H1 (cell line): Measurements from ENCODE around the gene DNAJB14. TPM values are rescaled to one million over a fixed set of nuclear protein-coding genes. Genes with fewer than 3 reads are reported as not detected.
"Not testable (repeated sequence)": the region's sequence is repeated elsewhere in the genome, so short reads cannot be mapped to it uniquely, and the experiment has no call there.

Source experiments
- CTCF ChIA-PET: fragments of 300-600 bp; sonication (Branson Sonifier 250); formaldehyde crosslinking; loops from one replicate; lab custom pipeline; 2021; ENCODE audit not compliant: partially characterized antibody; lab: Charles Lee
- POLR2A ChIA-PET: fragments of 300-600 bp; sonication (Branson Sonifier 250); formaldehyde crosslinking; loops from one replicate; lab custom pipeline; 2021; ENCODE audit warnings: inconsistent platforms; ENCODE audit not compliant: partially characterized antibody; lab: Charles Lee
- DNase-seq, 2 experiments: peaks; one replicate each; pipeline versions ENCODE4 v3.0.0 to v3.0.0-alpha.2; 2010 to 2022; ENCODE audit warnings: low spot score in 2 of 2, low read depth in 1 of 2, mixed read lengths in 1 of 2
- FAIRE-seq: peaks from 2 replicates; lab custom pipeline; 2011; peaks lifted over from hg19 to GRCh38; lab: Jason Lieb, UNC
- H2AFZ ChIP-seq: 2 replicates; pipeline ENCODE4 v1.8.1; 2012; ENCODE audit warnings: low read length, inconsistent platforms
- H2AK5ac ChIP-seq: 2 replicates; pipeline ENCODE4 v1.6.1; 2013; ENCODE audit warnings: low read depth, low read length
- H2BK120ac ChIP-seq: replicated peaks from 2 replicates; pipeline ENCODE3; 2013; ENCODE audit warnings: low read depth, low read length, inconsistent platforms
- H2BK12ac ChIP-seq: 2 replicates; pipeline ENCODE4 v1.6.1; 2013; ENCODE audit warnings: low read depth, low read length
- H2BK15ac ChIP-seq: 2 replicates; pipeline ENCODE4 v1.6.1; 2013; ENCODE audit warnings: low read length
- H2BK20ac ChIP-seq: 2 replicates; pipeline ENCODE4 v1.6.1; 2013; ENCODE audit warnings: low read length
- H2BK5ac ChIP-seq: 2 replicates; pipeline ENCODE4 v1.6.1; 2013; ENCODE audit warnings: low read depth, low read length
- H3K14ac ChIP-seq: 2 replicates; pipeline ENCODE4 v1.6.1; 2013; ENCODE audit warnings: inconsistent platforms; ENCODE audit not compliant: insufficient read length
- H3K18ac ChIP-seq: 2 replicates; pipeline ENCODE4 v1.6.1; 2013; ENCODE audit warnings: low read length; ENCODE audit errors: extremely low read depth
- H3K23ac ChIP-seq: 2 replicates; pipeline ENCODE4 v1.6.1; 2013; ENCODE audit warnings: inconsistent platforms; ENCODE audit not compliant: insufficient read length
- H3K23me2 ChIP-seq: 2 replicates; pipeline ENCODE4 v1.6.1; 2013; ENCODE audit warnings: low read depth, low read length
- H3K27ac ChIP-seq: 2 replicates; pipeline ENCODE4 v1.6.1; 2011; ENCODE audit warnings: low read depth, low read length, inconsistent platforms
- H3K27me3 ChIP-seq, 4 experiments: replicated peaks in 1 of 4; 1 replicate in 1 of 4; 2 replicates in 3 of 4; pipeline versions ENCODE4 v1.6.1 to v1.8.1; 2011 to 2013; ENCODE audit warnings: low read length in 3 of 4, mild to moderate bottlenecking in 3 of 4, inconsistent platforms in 2 of 4, mixed read lengths in 2 of 4, moderate library complexity in 1 of 4; ENCODE audit not compliant: control insufficient read depth in 3 of 4, insufficient read depth in 3 of 4; ENCODE audit errors: extremely low read depth in 1 of 4
- H3K36me3 ChIP-seq, 4 experiments: 2 replicates each; pipeline versions ENCODE4 v1.6.1 to v1.8.1; 2011 to 2013; ENCODE audit warnings: mild to moderate bottlenecking in 4 of 4, low read length in 3 of 4, moderate library complexity in 2 of 4, control low read depth in 1 of 4, inconsistent platforms in 1 of 4; ENCODE audit not compliant: insufficient read depth in 4 of 4, control insufficient read depth in 2 of 4
- H3K4ac ChIP-seq: replicated peaks from 2 replicates; pipeline ENCODE3; 2013; ENCODE audit warnings: low read length, low read depth, mixed read lengths, inconsistent platforms; ENCODE audit not compliant: insufficient read length
- H3K4me1 ChIP-seq, 4 experiments: replicated peaks in 1 of 4; 1 replicate in 1 of 4; 2 replicates in 3 of 4; pipeline versions ENCODE4 v1.6.1 to v1.8.1; 2011 to 2013; ENCODE audit warnings: low read length in 3 of 4, inconsistent platforms in 2 of 4, mixed read lengths in 1 of 4; ENCODE audit not compliant: insufficient read depth in 4 of 4, control insufficient read depth in 3 of 4
- H3K4me2 ChIP-seq, 2 experiments: 2 replicates each; pipeline versions ENCODE4 v1.6.1 to v1.8.1; 2011 to 2013; ENCODE audit warnings: low read depth in 2 of 2, low read length in 2 of 2, control low read depth in 1 of 2, inconsistent platforms in 1 of 2, mild to moderate bottlenecking in 1 of 2; ENCODE audit not compliant: insufficient read depth in 1 of 2
- H3K4me3 ChIP-seq, 4 experiments: fragments of 200-600, 300-600 bp in 1 of 4; sonication (generic), shearing (Covaris generic), sonication (Bioruptor Twin) in 1 of 4; 2 replicates each; pipeline versions ENCODE4 v1.5.1 to v1.8.1; 2011 to 2016; ENCODE audit warnings: low read length in 4 of 4, low read depth in 3 of 4, control low read depth in 2 of 4, inconsistent platforms in 2 of 4, mild to moderate bottlenecking in 2 of 4, mixed read lengths in 1 of 4, moderate library complexity in 1 of 4; ENCODE audit not compliant: insufficient read depth in 2 of 4; ENCODE audit errors: extremely low read depth in 1 of 4
- H3K56ac ChIP-seq: replicated peaks from 2 replicates; pipeline ENCODE3; 2013; ENCODE audit warnings: low read depth, mild to moderate bottlenecking, mixed read lengths, low read length, inconsistent platforms; ENCODE audit not compliant: insufficient read length
- H3K79me1 ChIP-seq: 2 replicates; pipeline ENCODE4 v1.6.1; 2013; ENCODE audit warnings: low read depth, low read length, control low read depth
- H3K79me2 ChIP-seq, 2 experiments: 2 replicates each; pipeline versions ENCODE4 v1.6.1 to v1.8.1; 2012 to 2013; ENCODE audit warnings: low read length in 2 of 2, mild to moderate bottlenecking in 2 of 2, inconsistent platforms in 1 of 2; ENCODE audit not compliant: insufficient read depth in 2 of 2, control insufficient read depth in 1 of 2
- H3K9ac ChIP-seq, 4 experiments: replicated peaks in 1 of 4; 1 replicate in 1 of 4; 2 replicates in 3 of 4; pipeline versions ENCODE4 v1.6.1 to v1.8.1; 2011 to 2013; ENCODE audit warnings: low read depth in 3 of 4, low read length in 3 of 4, control low read depth in 2 of 4, mild to moderate bottlenecking in 2 of 4, moderate library complexity in 2 of 4, inconsistent platforms in 1 of 4; ENCODE audit errors: extremely low read depth in 1 of 4
- H3K9me3 ChIP-seq, 2 experiments: 2 replicates each; pipeline versions ENCODE4 v1.6.1 to v1.8.1; 2012 to 2013; ENCODE audit warnings: mild to moderate bottlenecking in 2 of 2, moderate library complexity in 2 of 2, control low read depth in 1 of 2, inconsistent platforms in 1 of 2, low read depth in 1 of 2, low read length in 1 of 2, mixed read lengths in 1 of 2; ENCODE audit not compliant: insufficient read depth in 2 of 2
- H4K20me1 ChIP-seq, 2 experiments: replicated peaks in 1 of 2; 2 replicates each; pipeline versions ENCODE3 to v1.8.1; 2011 to 2013; ENCODE audit warnings: inconsistent platforms in 2 of 2, low read length in 2 of 2, mild to moderate bottlenecking in 1 of 2; ENCODE audit not compliant: insufficient read depth in 2 of 2, control insufficient read depth in 1 of 2
- H4K5ac ChIP-seq: 2 replicates; pipeline ENCODE4 v1.6.1; 2013; ENCODE audit warnings: low read length, low read depth, mixed read lengths, inconsistent platforms; ENCODE audit not compliant: insufficient read length
- H4K8ac ChIP-seq: 2 replicates; pipeline ENCODE4 v1.8.0; 2013; ENCODE audit warnings: mild to moderate bottlenecking, moderate library complexity, low read length, inconsistent platforms; ENCODE audit not compliant: insufficient read depth; ENCODE audit errors: extremely low read depth
- H4K91ac ChIP-seq: replicated peaks from 2 replicates; pipeline ENCODE3; 2013; ENCODE audit warnings: low read length, mixed read lengths, inconsistent platforms; ENCODE audit not compliant: insufficient read length
- WGBS, 2 experiments: shearing (Covaris generic) in 1 of 2; methylation state at CpG; one replicate each; pipeline versions ENCODE4 v1.1.6 to v1.1.7; 2013 to 2015; ENCODE audit warnings: low lambda C conversion rate in 2 of 2, mixed read lengths in 2 of 2, inconsistent platforms in 1 of 2, low coverage in 1 of 2, missing lambda C conversion rate in 1 of 2; ENCODE audit not compliant: insufficient replicate concordance in 2 of 2, insufficient coverage in 1 of 2, insufficient read length in 1 of 2; ENCODE audit errors: extremely low coverage in 1 of 2, missing lambda C conversion rate in 1 of 2; 5-methylcytosine and 5-hydroxymethylcytosine counted together
- polyA plus RNA-seq, 7 experiments: library from polyadenylated mRNA; depleted of rRNA in 3 of 7; stranded (reverse) in 5 of 7; unstranded in 2 of 7; fragments of >200 nt in 5 of 7; fragments of 200-250 nt in 2 of 7; gene quantifications; 1 replicate in 5 of 7; 2 replicates in 1 of 7; 4 replicates in 1 of 7; pipeline versions ENCODE4 v1.2.1 to v1.2.3, GENCODE V29; 2011 to 2013; ENCODE audit warnings: missing spikeins in 2 of 7, mixed read lengths in 2 of 7
- total RNA-seq: library from RNA; stranded (reverse); fragmentation: NEBNext Ultra II Directional; extraction: Animal tissue kit (Norgen Biotek cat#: 25700); gene quantifications from 2 replicates; pipeline ENCODE4 v1.2.1, GENCODE V29; 2021

Gene DNAJB14
- total and polyA plus RNA-seq, 2 of the 8 experiments (the other 6 are each of a cell fraction or from before 2014, with no cell fraction given) = 3.4 to 35.4 TPM

DNA sequence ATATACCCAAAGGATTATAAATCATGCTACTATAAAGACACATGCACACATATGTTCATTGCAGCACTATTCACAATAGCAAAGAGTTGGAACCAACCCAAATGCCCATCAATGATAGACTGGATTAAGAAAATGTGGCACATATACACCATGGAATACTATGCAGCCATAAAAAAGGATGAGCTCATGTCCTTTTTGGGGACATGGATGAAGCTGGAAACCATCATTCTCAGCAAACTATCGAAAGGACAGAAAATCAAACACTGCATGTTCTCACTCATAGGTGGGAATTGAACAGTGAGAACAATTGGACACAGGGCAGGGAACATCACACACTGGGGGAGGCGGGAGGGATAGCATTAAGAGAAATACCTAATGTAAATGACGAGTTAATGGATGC, 11.8 kb upstream of the DNAJB14 start:
- CTCF ChIA-PET, H3K18ac ChIP-seq, FAIRE-seq: not testable (repeated sequence)

More for the DNA sequence above, 11.8 kb upstream of the DNAJB14 start:
- not testable (repeated sequence) for H2BK20ac ChIP-seq, H3K36me3 ChIP-seq, H3K79me1 ChIP-seq, H4K5ac ChIP-seq, H2BK120ac ChIP-seq, H3K4me2 ChIP-seq, H4K8ac ChIP-seq, H3K27ac ChIP-seq, H4K91ac ChIP-seq, DNase-seq, H3K14ac ChIP-seq, H2AFZ ChIP-seq, H3K56ac ChIP-seq, H3K4ac ChIP-seq, H3K23ac ChIP-seq, H3K27me3 ChIP-seq, H2AK5ac ChIP-seq, H4K20me1 ChIP-seq, H3K79me2 ChIP-seq, H2BK12ac ChIP-seq, H3K4me3 ChIP-seq, H3K23me2 ChIP-seq, H3K9ac ChIP-seq, H2BK5ac ChIP-seq, H3K4me1 ChIP-seq, H3K9me3 ChIP-seq, H2BK15ac ChIP-seq
- POLR2A ChIA-PET = interaction anchor here (0.9 to 1.7 kb wide), 2 partner anchors 8 to 9 kb away, joined by 4 to 5 read pairs; partner anchors contain the start of gene H2AZ1
- WGBS, 2 experiments = 92% methylated on average over 3 of the region's 3 CpGs; no CpG with 5 or more reads in 1 of the 2 experiments
